Tibial nerve (tissue), 3 donors: Measurements from ENCODE around the gene SBK3.

Source experiments
- POLR2A ChIP-seq, 2 donors: fragments of 450-650 bp; IDR thresholded peaks; one replicate each; pipeline ENCODE4 v1.6.1; 2017; ENCODE audit warnings: antibody characterized with exemption in 2 of 2, mild to moderate bottlenecking in 2 of 2, moderate library complexity in 2 of 2
- TF ChIP-seq, protein P1 (sequence below), 5 experiments: fragments of 200-600 bp in 3 of 5; fragments of 450-650 bp in 2 of 5; sonication (generic) in 3 of 5; IDR thresholded peaks; one replicate each; pipeline ENCODE4 v1.5.1; 2016 to 2019; ENCODE audit warnings: antibody characterized with exemption in 5 of 5, mild to moderate bottlenecking in 3 of 5, moderate library complexity in 2 of 5

DNA sequence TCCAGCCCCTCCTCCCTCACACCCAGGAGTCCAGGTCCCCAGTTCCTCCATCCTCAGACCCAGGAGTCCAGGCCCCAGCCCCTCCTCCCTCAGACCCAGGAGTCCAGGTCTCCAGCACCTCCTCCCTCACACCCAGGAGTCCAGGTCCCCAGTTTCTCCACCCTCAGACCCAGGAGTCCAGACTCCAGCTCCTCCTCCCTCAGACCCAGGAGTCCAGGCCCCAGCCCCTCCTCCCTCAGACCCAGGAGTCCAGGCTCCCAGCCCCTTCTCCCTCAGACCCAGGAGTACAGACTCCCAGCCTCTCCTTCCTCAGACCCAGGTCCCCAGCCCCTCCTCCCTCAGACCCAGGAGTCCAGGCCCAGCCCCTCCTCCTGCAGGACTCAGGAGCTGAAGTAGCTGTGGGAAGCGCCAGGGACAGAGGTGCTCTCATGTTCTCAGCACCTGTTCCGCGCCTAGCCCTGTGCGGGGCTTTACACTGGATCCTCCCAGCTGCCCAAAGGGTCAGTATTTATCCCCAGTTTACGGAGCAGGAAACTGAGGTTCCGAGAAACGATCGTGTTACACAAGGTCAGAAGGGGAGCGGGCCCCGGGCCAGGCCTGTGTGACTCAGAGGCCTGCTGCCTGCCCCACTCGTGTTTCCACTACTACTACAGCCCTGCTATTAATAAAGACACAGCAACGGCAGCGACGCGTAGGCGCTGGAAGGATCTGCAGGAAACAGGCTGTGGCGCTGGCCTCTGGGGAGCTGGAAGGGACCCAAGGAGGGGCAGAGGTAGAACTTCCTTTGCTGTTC, 1.7 kb upstream of the SBK3 start:
- TF ChIP-seq, protein P1, sequence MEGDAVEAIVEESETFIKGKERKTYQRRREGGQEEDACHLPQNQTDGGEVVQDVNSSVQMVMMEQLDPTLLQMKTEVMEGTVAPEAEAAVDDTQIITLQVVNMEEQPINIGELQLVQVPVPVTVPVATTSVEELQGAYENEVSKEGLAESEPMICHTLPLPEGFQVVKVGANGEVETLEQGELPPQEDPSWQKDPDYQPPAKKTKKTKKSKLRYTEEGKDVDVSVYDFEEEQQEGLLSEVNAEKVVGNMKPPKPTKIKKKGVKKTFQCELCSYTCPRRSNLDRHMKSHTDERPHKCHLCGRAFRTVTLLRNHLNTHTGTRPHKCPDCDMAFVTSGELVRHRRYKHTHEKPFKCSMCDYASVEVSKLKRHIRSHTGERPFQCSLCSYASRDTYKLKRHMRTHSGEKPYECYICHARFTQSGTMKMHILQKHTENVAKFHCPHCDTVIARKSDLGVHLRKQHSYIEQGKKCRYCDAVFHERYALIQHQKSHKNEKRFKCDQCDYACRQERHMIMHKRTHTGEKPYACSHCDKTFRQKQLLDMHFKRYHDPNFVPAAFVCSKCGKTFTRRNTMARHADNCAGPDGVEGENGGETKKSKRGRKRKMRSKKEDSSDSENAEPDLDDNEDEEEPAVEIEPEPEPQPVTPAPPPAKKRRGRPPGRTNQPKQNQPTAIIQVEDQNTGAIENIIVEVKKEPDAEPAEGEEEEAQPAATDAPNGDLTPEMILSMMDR (IDR thresholded peaks at IDR 0.05) = no peak
- no peak for TF ChIP-seq POLR2A (IDR thresholded peaks at IDR 0.05)
